HUES48 (cell line): ENCODE data around the gene SEPTIN12.

Experiments used
- H3K27ac ChIP-seq: one replicate; pipeline ENCODE4 v1.7.0; 2013; ENCODE audit warnings: low read depth, low read length, inconsistent platforms
- H3K27me3 ChIP-seq: 2 replicates; pipeline ENCODE4 v1.6.1; 2013; ENCODE audit warnings: mild to moderate bottlenecking, low read length; ENCODE audit not compliant: control insufficient read depth, insufficient read depth
- H3K36me3 ChIP-seq: 2 replicates; pipeline ENCODE4 v1.6.1; 2013; ENCODE audit warnings: low read length; ENCODE audit not compliant: control insufficient read depth, insufficient read depth
- H3K4me1 ChIP-seq: 2 replicates; pipeline ENCODE4 v1.6.1; 2013; ENCODE audit warnings: mild to moderate bottlenecking, low read length; ENCODE audit not compliant: control insufficient read depth, insufficient read depth
- H3K4me3 ChIP-seq: 2 replicates; pipeline ENCODE4 v1.5.1; 2013; ENCODE audit warnings: mild to moderate bottlenecking, low read depth, low read length
- H3K9ac ChIP-seq: 2 replicates; pipeline ENCODE4 v1.6.1; 2013; ENCODE audit warnings: mild to moderate bottlenecking, low read depth, low read length, moderate library complexity
- H3K9me3 ChIP-seq: 2 replicates; pipeline ENCODE4 v1.6.1; 2013; ENCODE audit warnings: low read length; ENCODE audit not compliant: control insufficient read depth, insufficient read depth

The SEPTIN12 gene

DNA sequence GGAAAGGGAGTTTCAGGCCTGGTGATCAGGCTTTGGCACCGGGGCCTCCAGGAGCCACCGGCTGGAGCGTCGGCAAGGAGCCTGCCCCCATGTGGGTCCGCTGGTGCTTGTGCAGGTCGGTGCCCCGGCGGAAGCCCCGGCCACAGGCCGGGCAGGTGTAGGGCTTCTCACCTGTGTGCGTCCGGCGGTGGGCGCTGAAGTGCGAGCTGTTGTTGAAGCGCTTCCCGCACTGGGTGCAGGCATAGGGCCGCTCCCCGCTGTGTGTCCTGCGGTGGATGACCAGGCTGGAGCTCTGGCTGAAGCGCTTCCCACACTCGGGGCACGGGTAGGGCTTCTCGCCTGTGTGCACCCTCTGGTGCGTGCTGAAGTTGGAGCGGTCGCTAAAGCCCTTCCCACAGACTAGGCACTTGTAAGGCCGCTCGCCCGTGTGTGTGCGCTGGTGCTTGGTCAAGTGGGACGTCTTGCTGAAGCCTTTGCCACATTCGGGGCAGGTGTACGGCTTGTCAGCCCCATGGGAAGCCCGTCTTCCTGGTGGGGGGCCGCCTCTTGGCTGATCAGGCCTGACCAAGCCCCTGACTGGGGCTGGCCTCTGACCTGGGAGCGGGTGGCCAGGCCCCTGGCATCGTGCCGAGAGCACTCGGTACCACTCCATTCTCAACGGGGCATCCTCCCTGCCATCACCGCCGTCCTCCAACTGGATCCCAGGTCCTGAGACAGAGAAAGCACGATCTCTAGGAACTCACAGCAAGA is 35.6 kb downstream of the SEPTIN12 start:
- Histone ChIP-seq H3K36me3 (peaks cover 61% of the 10 kb centered on the region), H3K9ac (no peak overlapping the region), H3K27ac (no peak overlapping the region), H3K4me3 (no peak overlapping the region), H3K27me3 (no peaks in the 10 kb centered on the region), H3K4me1 (no peaks in the 10 kb centered on the region), H3K9me3 (no peaks in the 10 kb centered on the region; the same call in 1 of the 2 replicates)

DNA sequence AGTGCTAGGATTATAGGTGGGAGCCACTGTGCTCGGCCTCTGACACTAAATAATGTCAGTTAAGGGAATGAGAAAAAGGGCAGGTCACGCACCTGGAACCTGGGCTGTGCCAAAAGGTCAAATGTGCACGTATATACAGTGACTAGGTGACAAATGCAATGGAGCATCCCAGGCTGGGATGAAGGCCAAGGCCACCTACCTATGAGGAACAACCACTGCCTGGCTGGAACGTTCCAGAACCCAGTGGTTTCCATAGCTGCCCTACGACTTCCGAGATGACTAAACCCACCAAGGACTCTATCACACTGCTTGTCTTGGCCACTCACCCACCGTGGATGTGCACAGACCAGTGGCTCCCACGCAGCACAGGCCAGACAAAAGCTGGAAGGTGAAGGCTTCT is 37.2 kb downstream of the SEPTIN12 start:
- H3K36me3 ChIP-seq: peaks cover 51% of the 10 kb centered on the region
- H3K27ac ChIP-seq: no peak overlapping the region
- no peaks in the 10 kb centered on the region for H3K4me1 ChIP-seq
- no peak overlapping the region for H3K4me3 ChIP-seq
- no peaks in the 10 kb centered on the region for H3K27me3 ChIP-seq
- H3K9me3 ChIP-seq: no peaks in the 10 kb centered on the region; the same call in 1 of the 2 replicates
- no peak overlapping the region for H3K9ac ChIP-seq

DNA sequence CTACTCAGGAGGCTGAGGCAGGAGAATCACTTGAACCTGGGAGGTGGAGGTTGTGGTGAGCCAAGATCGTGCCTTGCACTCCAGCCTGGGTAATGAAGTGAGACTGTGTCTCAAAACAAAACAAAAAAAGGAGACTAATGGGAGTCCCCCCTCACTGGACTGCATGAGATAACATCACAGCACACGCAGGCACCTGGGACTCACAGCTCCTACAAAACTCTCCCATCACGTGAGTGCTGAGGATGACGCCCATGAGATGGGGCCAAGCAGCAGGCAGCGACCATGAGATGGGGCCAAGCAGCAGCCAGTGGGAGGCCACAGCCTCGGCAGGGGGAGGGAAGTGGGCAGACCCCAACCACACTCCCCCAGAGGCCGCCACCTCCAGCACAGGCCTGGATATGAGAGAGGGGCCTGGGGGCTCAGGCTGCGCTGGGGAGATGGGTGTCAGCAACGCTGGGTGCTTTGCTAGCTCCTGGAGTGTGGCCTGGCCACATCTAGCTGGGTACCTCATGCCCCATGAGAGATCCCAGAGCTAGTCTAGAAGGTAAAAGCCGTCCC is 38.4 kb downstream of the SEPTIN12 start:
- Histone ChIP-seq H3K4me1 (no peaks in the 10 kb centered on the region; the same call in 1 of the 2 replicates), H3K9me3 (no peaks in the 10 kb centered on the region), H3K36me3 (peaks cover 41% of the 10 kb centered on the region)

DNA sequence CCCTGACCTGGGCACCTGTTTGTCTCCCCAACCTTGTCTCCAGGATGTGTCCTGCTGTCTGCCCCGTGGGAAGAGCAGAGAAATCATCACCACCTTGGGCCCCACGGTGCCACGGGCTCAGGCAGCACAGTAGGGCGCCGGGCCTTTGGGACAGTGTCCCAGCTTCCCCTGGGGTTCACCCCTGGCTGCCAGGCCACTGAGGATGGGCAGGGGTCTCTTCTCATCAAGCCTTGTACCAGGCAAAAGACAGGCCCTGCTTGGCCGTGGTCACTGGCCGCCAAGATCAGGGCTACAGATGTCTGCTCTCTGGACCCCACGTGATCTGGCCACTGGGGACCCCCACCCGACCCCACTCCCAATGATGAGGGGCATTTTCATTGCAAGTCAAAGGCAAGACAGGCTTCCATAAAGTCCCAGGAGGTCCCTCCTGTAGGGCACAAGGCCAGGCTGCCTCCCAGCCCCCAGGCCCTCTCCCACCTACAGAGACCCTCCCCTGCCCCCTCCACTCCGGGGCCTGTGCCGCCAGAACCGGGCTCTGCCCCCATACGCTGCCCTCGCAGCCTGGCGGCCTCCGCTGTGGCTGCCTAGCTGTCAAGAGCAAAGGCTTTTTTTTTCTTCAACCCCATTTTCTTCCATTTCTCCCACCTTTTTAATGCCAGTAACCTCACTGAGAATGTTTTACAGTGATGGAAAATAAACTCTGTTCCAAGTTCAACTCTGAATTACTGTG is 39.3 kb downstream of the SEPTIN12 start:
- Histone ChIP-seq H3K9ac (no peak overlapping the region), H3K27ac (no peak overlapping the region), H3K4me1 (no peaks in the 10 kb centered on the region; the same call in 1 of the 2 replicates), H3K36me3 (peaks cover 38% of the 10 kb centered on the region), H3K9me3 (no peaks in the 10 kb centered on the region), H3K27me3 (no peaks in the 10 kb centered on the region), H3K4me3 (no peak overlapping the region)

More for the DNA sequence above, 38.4 kb downstream of the SEPTIN12 start:
- H3K9ac ChIP-seq: no peak overlapping the region
- H3K4me3 ChIP-seq: no peak overlapping the region
- H3K27ac ChIP-seq: no peak overlapping the region
- H3K27me3 ChIP-seq: no peaks in the 10 kb centered on the region

DNA sequence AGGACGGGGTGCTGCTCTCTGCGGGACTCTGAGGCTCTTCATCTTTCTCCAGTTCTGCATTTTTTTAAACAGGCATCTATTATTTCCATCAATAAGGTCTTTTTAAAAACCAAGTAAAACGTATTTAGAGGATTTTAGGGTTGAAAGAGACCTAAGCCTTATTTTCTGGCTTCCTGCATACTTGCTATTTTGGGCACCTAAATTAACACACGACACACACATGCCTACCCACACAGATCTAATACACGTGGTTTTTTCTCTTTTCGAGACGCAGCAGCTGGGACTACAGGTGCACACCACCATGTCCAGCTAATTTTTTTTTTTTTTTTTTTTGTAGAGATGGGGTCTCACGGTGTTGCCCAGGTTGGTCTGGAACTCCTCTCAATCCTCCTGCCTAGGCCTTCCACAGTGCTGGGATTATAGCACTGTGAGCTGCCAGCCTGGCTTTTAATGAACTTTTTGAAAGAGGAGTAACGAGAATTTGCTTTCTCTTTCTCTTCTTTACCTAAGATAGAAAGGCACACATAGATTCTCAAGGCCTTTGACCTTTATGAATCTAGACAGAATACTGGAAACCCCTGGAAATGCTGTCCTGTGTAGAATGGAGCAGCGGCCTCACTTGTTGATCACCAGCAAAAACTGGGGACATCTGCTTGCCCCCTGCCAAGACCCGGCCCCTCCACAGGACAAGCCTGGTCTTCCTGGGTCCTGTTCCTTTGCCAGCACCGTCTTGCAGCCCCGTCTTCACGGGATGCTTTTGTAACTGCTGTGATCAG is 40.1 kb downstream of the SEPTIN12 start:
- H3K9ac ChIP-seq: no peak overlapping the region
- no peak overlapping the region for H3K27ac ChIP-seq
- H3K4me3 ChIP-seq: no peak overlapping the region
- H3K9me3 ChIP-seq: no peaks in the 10 kb centered on the region
- H3K36me3 ChIP-seq: peaks cover 31% of the 10 kb centered on the region
- H3K4me1 ChIP-seq: no peaks in the 10 kb centered on the region; the same call in 1 of the 2 replicates
- H3K27me3 ChIP-seq: no peaks in the 10 kb centered on the region

DNA sequence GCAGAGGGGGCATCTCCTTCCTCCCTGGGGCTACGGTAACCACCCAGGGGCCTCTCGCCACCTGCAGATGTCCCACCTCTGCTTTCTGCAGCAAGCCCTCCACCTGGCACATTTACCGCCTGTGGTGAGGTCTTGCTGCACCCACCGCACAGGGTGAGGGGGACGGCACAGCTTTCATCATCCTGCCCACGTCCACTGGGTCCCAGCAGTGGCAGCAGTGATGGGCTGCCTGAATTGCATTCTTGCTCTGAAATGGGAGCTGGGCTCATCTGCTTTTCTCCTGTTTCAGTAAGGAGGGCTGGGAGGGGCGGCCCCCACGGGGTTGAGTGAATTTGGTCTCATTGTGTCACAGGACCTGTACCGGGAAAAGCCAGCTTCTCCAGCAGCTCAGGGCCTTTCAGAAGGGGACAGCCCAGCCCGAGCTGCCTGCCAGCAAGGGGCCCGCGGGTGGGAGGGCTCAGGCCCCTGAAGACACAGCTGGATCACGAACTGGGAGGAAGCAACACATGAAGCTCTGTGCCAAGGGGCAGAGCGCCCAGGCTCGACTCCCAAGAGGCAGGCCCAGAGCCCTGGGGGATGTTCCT is 41.1 kb downstream of the SEPTIN12 start:
- H3K9ac ChIP-seq: no peak overlapping the region
- H3K27ac ChIP-seq: no peak overlapping the region
- H3K4me1 ChIP-seq: no peaks in the 10 kb centered on the region; the same call in 1 of the 2 replicates

DNA sequence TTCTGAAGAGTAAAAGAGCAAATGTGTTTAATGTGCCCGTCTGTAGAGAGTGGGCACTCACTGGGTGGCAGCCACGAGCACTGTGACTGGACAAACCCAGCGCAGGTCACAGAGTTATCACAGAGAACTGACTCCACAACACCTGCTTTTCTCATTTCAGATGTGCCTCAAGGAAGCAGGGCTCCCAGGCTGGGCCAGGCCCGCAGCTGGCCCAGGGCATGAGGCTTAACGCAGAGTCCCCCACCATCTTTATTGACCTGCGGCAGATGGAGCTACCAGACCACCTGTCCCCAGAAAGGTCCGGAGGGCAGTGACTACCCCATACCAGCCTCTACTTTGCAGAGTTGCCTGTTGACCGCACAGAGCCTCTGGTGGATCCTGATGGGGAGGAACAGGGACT is 41.9 kb downstream of the SEPTIN12 start:
- H3K9me3 ChIP-seq: no peaks in the 10 kb centered on the region
- no peak overlapping the region for H3K4me3 ChIP-seq
- no peak overlapping the region for H3K9ac ChIP-seq
- no peaks in the 10 kb centered on the region; the same call in 1 of the 2 replicates for H3K4me1 ChIP-seq
- H3K27me3 ChIP-seq: no peaks in the 10 kb centered on the region
- H3K27ac ChIP-seq: no peak overlapping the region
- H3K36me3 ChIP-seq: peaks cover 12% of the 10 kb centered on the region

More for the DNA sequence above, 41.1 kb downstream of the SEPTIN12 start:
- Histone ChIP-seq H3K9me3 (no peaks in the 10 kb centered on the region), H3K36me3 (peaks cover 21% of the 10 kb centered on the region), H3K4me3 (no peak overlapping the region), H3K27me3 (no peaks in the 10 kb centered on the region)

DNA sequence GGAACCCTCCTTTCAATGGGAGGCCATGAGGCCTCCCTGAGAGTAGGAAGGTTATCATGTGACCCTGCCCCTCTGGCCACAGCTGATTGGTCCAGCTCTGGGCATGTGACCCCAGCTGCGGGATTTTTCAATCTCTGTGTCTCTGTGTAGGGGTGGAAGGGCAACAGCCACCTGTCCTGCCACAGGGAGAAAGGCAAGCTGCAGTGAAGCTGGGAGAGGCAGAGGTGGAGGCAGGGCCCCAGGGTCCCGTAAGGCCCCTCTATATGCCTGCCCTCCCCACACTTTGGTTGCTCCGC is 42.9 kb downstream of the SEPTIN12 start:
- Histone ChIP-seq H3K4me3 (no peak overlapping the region), H3K27ac (no peak overlapping the region), H3K4me1 (no peaks in the 10 kb centered on the region; the same call in 1 of the 2 replicates), H3K9me3 (no peaks in the 10 kb centered on the region), H3K36me3 (peaks cover 6% of the 10 kb centered on the region; the same call in 1 of the 2 replicates), H3K9ac (no peak overlapping the region), H3K27me3 (no peaks in the 10 kb centered on the region)

DNA sequence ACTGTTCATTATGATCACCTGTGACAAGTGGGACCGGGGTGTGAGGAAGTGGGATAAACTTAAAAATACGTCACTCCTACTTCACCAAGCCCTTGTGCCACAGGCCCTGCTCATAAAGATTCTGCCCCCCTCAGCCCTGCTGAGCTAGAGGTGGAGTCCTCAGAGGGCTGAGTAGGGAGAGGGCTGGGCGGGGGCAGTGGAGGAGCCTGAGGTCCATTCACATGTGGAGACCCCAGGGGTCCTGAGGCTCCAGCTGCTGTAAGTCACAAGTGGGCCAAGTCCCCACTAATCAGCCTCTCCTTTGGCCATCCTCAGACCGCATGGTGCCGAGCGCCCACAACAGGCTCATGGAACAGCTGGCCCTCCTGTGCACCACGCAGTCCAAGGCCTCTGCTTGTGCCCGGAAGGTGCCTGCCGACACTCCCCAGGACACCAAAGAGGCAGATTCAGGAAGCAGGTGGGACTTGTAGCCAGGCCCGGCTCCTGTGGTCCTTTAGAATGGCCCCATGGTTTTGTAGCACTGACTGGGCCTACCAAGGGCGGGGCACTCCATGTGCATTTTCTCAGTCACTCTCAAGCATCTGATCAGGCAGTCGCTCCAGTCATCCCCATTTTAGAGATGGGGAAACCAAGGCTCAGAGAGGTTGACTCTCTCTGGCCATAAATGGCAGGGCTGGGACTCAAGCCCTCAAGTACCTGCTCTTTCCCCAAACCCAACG is 43.4 kb downstream of the SEPTIN12 start:
- Histone ChIP-seq H3K9me3 (no peaks in the 10 kb centered on the region), H3K4me1 (no peaks in the 10 kb centered on the region; the same call in 1 of the 2 replicates), H3K4me3 (no peak overlapping the region), H3K27me3 (no peaks in the 10 kb centered on the region), H3K27ac (no peak overlapping the region), H3K36me3 (0 out of 2 replicates have a peak, but pooled peaks cover under 1% of the 10 kb centered on the region), H3K9ac (no peak overlapping the region)
